Gastrocnemius medialis (tissue), 4 donors: ENCODE measurements around the gene DIPK1C. TPM values are rescaled to one million over a fixed set of nuclear protein-coding genes. Genes with fewer than 3 reads are reported as not detected.

Experiments used
- ATAC-seq, 2 donors: fragments of 150-250 bp; one replicate each; pipeline ENCODE4 v1.9.1; 2016
- DNase-seq, 2 donors: peaks; one replicate each; pipeline ENCODE4 v3.0.0-alpha.2; 2019
- H3K27ac ChIP-seq, 4 donors: fragments of 200-600 bp; sonication (generic); 1 replicate in 1 of 4; 2 replicates in 3 of 4; pipeline ENCODE4 v1.5.1; 2016 to 2018; ENCODE audit warnings: mild to moderate bottlenecking in 2 of 4, moderate library complexity in 1 of 4
- H3K27me3 ChIP-seq, 3 donors: fragments of 200-600 bp; sonication (generic) in 2 of 3; 1 replicate in 1 of 3; 2 replicates in 2 of 3; pipeline versions ENCODE4 v1.5.1 to v1.6.0; 2016 to 2019; ENCODE audit warnings: mild to moderate bottlenecking in 1 of 3, moderate library complexity in 1 of 3
- H3K36me3 ChIP-seq, 2 donors: fragments of 200-600 bp; sonication (generic) in 1 of 2; one replicate each; pipeline ENCODE4 v1.5.1; 2017 to 2018
- H3K4me1 ChIP-seq, 2 donors: fragments of 200-600 bp; sonication (generic) in 1 of 2; one replicate each; pipeline ENCODE4 v1.5.1; 2016 to 2017; ENCODE audit warnings: mild to moderate bottlenecking in 2 of 2
- H3K4me3 ChIP-seq, 4 donors: fragments of 200-600 bp; sonication (generic) in 3 of 4; 1 replicate in 1 of 4; 2 replicates in 3 of 4; pipeline ENCODE4 v1.5.1; 2016 to 2019; ENCODE audit warnings: mild to moderate bottlenecking in 2 of 4
- H3K9me3 ChIP-seq, 3 donors: fragments of 200-600 bp; sonication (generic) in 2 of 3; 1 replicate in 1 of 3; 2 replicates in 2 of 3; pipeline ENCODE4 v1.5.1; 2016 to 2019
- POLR2A ChIP-seq, 2 donors: fragments of 450-650 bp; IDR thresholded peaks; one replicate each; pipeline ENCODE4 v1.6.1; 2017; ENCODE audit warnings: antibody characterized with exemption in 2 of 2, mild to moderate bottlenecking in 2 of 2, moderate library complexity in 2 of 2
- in situ Hi-C, 4 donors: fragments of 200-750 bp; cut with MboI; loops; one replicate each; pipeline versions ENCODE4 v1.15.0 to v1.8.0; 2017; ENCODE audit warnings: low sequenced_read_pairs in 4 of 4
- intact Hi-C: fragments of 100-400 bp; cut with DNase I; formaldehyde crosslinking; loops from one replicate; pipeline ENCODE4 v1.15.1; 2023; ENCODE audit warnings: low total_unique reads
- total RNA-seq, 4 donors: library from RNA; depleted of rRNA; stranded (reverse); fragments of >200 nt; gene quantifications; one replicate each; pipeline versions ENCODE4 v1.1.0 to v1.2.3, GENCODE V29; 2016
- TF ChIP-seq, protein P1 (sequence below), 5 experiments: fragments of 450-650 bp in 3 of 5; fragments of 200-600 bp in 2 of 5; sonication (generic) in 2 of 5; IDR thresholded peaks in 4 of 5; conservative IDR thresholded peaks in 1 of 5; 1 replicate in 4 of 5; 2 replicates in 1 of 5; pipeline ENCODE4 v1.5.1; 2016 to 2019; ENCODE audit warnings: antibody characterized with exemption in 5 of 5, mild to moderate bottlenecking in 3 of 5, moderate library complexity in 3 of 5

Gene DIPK1C
- total RNA-seq, 4 donors from 2014 or later, result 0.07 to 2.0 TPM; not detected in 2

DNA sequence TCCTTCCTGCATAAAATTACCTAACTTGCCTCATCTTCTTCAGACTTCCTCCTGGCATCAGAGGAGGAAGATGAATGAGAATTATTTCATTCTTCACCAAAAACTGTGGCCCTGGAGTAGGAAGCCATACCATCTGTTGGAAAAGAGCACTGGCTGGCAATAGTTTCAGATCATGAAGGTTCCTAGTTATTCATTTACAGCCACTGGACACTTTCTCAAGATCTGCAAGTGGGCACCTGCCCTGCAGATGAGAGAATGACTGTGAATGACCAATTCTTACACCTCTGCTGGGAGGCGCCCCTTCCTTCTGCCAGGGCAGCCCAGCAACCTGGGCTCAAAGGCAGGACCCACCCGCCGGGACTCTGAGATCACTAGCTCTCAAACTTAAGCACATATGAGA, 13.0 kb downstream of the DIPK1C start:
- H3K4me1 ChIP-seq, result no peaks in the 10 kb centered on the region
- intact Hi-C loops, result no loop called here
- no peaks in the 10 kb centered on the region for H3K9me3 ChIP-seq
- H3K36me3 ChIP-seq, result no peaks in the 10 kb centered on the region
- TF ChIP-seq, protein P1, sequence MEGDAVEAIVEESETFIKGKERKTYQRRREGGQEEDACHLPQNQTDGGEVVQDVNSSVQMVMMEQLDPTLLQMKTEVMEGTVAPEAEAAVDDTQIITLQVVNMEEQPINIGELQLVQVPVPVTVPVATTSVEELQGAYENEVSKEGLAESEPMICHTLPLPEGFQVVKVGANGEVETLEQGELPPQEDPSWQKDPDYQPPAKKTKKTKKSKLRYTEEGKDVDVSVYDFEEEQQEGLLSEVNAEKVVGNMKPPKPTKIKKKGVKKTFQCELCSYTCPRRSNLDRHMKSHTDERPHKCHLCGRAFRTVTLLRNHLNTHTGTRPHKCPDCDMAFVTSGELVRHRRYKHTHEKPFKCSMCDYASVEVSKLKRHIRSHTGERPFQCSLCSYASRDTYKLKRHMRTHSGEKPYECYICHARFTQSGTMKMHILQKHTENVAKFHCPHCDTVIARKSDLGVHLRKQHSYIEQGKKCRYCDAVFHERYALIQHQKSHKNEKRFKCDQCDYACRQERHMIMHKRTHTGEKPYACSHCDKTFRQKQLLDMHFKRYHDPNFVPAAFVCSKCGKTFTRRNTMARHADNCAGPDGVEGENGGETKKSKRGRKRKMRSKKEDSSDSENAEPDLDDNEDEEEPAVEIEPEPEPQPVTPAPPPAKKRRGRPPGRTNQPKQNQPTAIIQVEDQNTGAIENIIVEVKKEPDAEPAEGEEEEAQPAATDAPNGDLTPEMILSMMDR (IDR thresholded peaks at IDR 0.05 in 4 of 5, conservative IDR thresholded peaks at IDR 0.05 in 1 of 5), result no peak
- TF ChIP-seq POLR2A (IDR thresholded peaks at IDR 0.05), result no peak
- H3K27ac ChIP-seq, result no peak overlapping the region
- H3K4me3 ChIP-seq, result no peak overlapping the region
- DNase-seq (no peak), ATAC-seq (no peak)
- in situ Hi-C loops, result no loop called here
- no peaks in the 10 kb centered on the region for H3K27me3 ChIP-seq

GRCh38 chr18:74440808-74441427, 16.2 kb downstream of the DIPK1C start:
- H3K36me3 ChIP-seq, result no peaks in the 10 kb centered on the region
- no peaks in the 10 kb centered on the region for H3K9me3 ChIP-seq
- H3K27ac ChIP-seq, result no peak overlapping the region
- no peak overlapping the region for H3K4me3 ChIP-seq
- DNase-seq, result no peak
- TF ChIP-seq, protein P1 (IDR thresholded peaks at IDR 0.05 in 4 of 5, conservative IDR thresholded peaks at IDR 0.05 in 1 of 5), result no peak
- TF ChIP-seq POLR2A (IDR thresholded peaks at IDR 0.05), result no peak
- no peak for ATAC-seq
- no peaks in the 10 kb centered on the region for H3K27me3 ChIP-seq
- in situ Hi-C loops, result no loop called here
- peaks cover 0 to 4% of the 10 kb centered on the region in 2 donors for H3K4me1 ChIP-seq
- intact Hi-C loops, result no loop called here

GRCh38 chr18:74438091-74438490, 19.0 kb downstream of the DIPK1C start:
- DNase-seq (no peak), ATAC-seq (no peak)
- intact Hi-C loops (no loop called here), in situ Hi-C loops (no loop called here)
- Histone ChIP-seq H3K4me1 (peaks cover 0 to 4% of the 10 kb centered on the region in 2 donors), H3K27ac (no peak overlapping the region), H3K4me3 (no peak overlapping the region), H3K27me3 (no peaks in the 10 kb centered on the region), H3K9me3 (no peaks in the 10 kb centered on the region), H3K36me3 (no peaks in the 10 kb centered on the region)
- TF ChIP-seq POLR2A (IDR thresholded peaks at IDR 0.05), result no peak

DNA sequence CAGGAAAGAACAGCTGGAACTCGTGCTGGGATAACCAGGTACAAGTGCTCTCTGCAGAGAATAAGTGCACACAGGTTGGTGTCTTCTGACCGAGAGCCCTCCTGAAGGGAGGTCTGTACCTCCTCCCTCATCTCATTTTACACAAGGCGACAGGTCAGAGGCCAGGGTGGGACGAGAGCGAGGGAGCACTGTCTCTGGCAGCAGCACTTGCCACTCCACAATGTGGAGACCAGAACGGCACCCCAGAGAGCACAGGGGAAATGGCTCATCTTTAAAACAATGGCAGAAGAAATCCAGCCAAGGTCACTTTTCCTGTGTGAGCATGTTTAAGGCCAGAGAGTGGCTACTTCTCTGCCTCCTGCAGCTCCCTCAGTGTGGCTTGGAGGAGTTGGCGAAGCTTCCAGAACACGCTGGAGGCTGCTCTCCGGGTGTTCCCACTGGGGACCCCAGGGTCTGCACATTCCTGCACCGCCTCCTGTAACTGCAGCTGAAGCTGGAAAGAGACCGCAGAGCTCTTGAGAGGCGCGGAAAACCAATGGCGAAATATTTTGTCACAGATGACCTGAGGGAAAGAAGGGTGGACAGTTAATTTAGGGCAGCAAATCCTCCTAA, 20.8 kb downstream of the DIPK1C start:
- Histone ChIP-seq H3K27ac (peak overlapping the region in 2 of 4 donors; percentile 33 to 52), H3K36me3 (no peaks in the 10 kb centered on the region), H3K4me3 (no peak overlapping the region), H3K4me1 (peaks cover 0 to 4% of the 10 kb centered on the region in 2 donors), H3K27me3 (no peaks in the 10 kb centered on the region), H3K9me3 (no peaks in the 10 kb centered on the region)
- ATAC-seq (peak in 1 of 2 donors; percentile 50), DNase-seq (no peak)
- TF ChIP-seq POLR2A (IDR thresholded peaks at IDR 0.05), result no peak
- TF ChIP-seq, protein P1 (IDR thresholded peaks at IDR 0.05 in 4 of 5, conservative IDR thresholded peaks at IDR 0.05 in 1 of 5), result no peak
- intact Hi-C loops (no loop called here), in situ Hi-C loops (no loop called here)

DNA sequence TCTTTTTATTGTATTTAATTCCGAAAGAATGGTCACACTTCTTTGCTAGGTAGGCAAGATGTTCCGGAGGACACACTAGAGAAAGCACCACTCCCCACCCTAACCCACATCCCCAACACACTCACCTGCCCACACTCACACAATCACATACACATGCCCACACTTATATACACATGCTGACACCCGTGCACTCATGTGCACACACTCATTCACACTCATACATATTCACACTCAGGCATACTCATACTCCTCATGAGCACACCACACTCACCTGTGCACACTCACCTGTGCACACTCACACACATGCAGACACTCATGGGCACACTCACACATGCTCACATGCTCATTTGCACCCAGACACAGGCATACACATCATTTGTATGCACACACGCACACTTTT, 21.4 kb downstream of the DIPK1C start:
- intact Hi-C loops, result no loop called here
- Histone ChIP-seq H3K4me1 (peaks cover 0 to 4% of the 10 kb centered on the region in 2 donors), H3K27ac (no peak overlapping the region), H3K4me3 (no peak overlapping the region), H3K9me3 (no peaks in the 10 kb centered on the region), H3K27me3 (no peaks in the 10 kb centered on the region), H3K36me3 (no peaks in the 10 kb centered on the region)
- TF ChIP-seq POLR2A (IDR thresholded peaks at IDR 0.05), result no peak
- TF ChIP-seq, protein P1 (IDR thresholded peaks at IDR 0.05 in 4 of 5, conservative IDR thresholded peaks at IDR 0.05 in 1 of 5), result no peak
- ATAC-seq (no peak), DNase-seq (no peak)
- in situ Hi-C loops, result no loop called here
